ENCODE results near the gene WDR75.
"Not testable (repeated sequence)": the region's sequence is repeated elsewhere in the genome, so short reads cannot be mapped to it uniquely, and the experiment has no call there.

The WDR75 gene

DNA sequence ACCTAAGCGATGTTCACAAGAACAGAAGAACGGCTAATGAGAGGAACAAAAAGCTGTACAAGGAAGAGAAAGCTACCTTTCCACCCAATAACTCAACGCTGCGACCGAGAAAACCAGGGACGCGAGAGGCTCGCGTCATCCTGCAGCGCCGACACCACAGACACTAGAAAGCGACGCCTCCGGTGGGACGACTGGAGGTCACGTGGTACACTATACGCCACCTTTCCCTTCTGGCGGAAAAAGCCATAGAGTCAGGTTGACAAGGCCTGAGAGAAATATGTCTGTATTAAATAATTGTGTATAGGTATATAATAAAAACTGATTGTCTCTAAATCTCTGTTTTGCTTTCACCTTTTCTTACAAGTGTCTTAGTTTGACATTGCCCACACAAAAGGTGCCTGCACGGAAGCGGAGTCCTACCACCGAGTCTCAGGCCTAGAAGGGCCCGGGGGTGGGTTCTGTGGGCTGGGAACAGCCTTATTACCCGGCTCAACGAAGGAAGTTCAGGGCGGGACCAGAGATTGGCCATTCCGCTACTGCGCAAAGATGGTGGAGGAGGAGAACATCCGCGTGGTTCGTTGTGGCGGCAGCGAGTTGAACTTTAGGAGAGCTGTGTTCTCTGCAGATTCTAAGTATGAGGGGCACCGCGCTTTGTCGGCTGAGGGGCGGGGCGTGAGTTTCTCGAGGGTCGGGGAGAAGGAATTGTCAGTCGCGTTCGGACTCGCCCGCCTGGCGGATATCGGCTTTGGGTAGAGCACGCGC, at the start of gene WDR75:
TSS of gene WDR75 (plus strand) at position 528 of the 762 bp plus-strand sequence. CDS start at position 547, 19 bp downstream.
- peak; percentile 88 for DNase-seq (ENCODE audit: low read depth)

DNA sequence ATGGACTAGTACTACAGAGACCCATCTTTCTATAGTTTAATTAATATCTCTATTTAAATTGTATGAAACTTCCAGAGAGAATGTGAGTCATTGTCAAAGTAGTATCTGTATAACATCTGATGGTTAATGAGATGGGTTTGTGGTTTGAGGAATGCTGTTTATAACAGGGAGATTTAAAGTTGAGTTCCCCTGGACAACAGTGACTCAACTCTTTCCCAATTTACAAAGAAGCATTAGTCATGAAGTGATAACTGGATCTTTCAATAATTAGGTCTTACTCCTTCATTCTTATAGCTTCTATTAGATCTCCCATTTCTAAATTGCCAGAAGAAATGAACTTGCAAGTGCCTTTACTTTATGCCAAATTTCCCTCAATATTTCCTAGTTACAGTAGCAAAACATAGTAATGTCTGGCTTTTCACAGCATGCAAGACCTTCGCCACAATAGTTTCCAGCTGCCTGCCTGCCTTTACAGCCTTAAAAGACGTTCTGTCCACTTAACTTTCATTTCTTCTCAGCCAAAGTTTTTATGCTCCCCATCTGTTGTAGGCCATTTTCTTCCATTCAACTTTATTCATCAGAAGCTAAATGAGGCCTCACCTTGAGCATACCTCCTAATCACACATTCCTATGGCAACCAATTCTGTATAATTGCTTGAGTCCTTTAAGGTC, 47.7 kb upstream of the WDR75 start:
- no peak for DNase-seq (ENCODE audit: low read depth)

DNA sequence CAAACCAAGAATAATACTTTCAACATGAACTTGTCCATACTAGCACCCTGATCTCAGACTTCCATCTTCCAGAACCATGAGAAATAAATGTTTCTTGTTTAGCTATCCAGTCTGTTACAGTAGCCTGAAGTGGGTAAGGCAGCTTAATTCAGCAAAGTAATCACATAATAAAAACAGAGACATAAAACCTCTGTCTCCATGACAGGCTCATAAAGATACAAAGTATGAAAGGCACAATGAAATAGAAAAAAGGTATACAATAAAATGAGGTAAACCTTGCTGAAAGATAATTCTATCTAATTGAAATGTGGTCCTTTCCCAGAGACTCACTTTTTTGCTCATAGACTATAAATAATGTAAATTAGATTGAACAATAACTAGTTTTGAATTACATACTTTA, 46.7 kb upstream of the WDR75 start:
- no peak for DNase-seq (ENCODE audit: low read depth)

DNA sequence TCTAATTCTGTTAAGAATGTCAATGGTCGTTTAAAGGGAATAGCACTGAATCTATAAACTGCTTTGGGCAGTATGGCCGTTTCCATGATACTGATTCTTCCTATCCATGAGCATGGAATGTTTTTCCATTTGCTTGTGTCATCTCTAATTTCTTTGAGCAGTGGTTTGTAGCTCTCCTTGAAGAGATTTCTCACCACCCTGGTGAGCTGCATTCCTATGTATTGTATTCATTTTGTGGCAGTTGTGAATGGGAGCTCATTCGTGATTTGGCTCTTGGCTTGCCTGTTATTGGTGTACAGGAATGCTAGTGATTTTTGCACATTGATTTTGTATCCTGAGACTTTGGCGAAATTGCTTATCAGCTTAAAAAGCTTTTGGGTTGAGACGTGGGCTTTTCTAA, 38.3 kb upstream of the WDR75 start:
- no peak for DNase-seq (ENCODE audit: low read depth)

DNA sequence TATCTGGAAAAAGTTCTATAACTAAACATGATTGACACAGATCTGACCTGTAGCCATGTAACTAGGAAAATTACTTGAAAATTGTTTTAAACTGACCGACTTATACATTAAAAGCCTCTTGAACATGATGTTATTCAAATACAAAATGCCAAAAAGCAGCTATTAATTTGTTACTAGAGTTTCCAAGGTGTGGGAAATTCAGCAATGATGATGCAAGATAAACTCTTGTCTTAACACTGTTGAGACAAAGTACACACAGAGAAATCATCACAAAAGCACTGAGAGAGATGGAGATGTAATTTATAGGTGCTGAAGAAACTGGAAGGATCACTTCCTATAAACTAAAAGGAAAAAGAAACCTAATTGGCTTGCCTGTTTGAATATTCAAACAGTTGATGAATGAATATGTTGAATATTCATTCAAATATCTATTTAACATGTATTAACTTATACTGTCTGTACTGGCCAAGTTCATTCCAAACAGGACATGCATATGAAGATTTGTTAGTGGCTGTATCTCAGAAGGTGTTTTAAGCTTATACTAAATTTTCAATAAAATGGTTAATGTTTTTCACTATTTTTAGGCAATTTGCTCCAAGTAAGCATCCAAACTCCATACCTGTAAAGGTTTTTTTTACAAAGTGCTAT, 34.6 kb upstream of the WDR75 start:
- no peak for DNase-seq (ENCODE audit: low read depth)

DNA sequence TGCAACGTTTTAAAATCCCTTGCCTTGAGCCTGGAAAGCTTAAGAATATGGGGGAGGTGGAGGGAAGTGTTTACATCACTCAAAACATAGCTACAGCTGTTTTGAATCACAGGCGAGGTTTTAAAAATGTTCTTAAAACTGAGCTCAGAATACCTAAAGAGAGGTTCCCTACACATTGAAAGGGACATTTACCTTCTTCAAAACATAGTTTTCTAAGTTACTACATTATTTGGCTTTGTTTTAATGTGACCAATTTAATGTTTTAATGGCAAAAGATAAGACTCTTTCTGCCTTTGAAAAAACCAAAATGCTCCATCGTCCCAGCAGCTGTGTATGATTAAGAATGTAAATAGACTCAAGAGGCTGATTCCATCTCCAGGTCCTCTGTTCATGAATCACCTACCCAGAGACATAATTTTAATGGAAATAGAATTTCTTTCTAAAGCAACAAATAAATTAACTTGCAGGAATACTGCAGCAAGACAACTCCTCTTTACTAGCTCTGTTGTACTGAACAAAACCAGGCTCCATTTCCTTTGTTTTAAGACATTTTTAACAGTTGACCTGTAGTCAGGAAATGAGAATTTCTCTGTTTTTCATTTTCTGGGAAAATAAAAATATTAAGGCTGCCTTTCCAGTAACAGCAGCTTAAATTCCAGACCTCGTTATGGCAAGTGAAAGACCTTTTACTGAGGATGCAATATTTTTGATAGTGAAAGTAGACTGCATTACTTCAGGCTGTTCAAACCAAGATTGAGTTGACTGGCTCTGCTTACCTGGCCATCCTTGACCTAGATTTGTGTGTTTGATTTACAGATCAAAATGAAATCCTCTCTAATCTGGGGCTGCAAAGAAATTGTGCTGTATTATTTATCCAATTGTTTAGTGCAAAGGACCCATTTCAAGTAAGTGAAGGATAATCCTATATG, 33.7 kb upstream of the WDR75 start:
- no peak for DNase-seq (ENCODE audit: low read depth)

DNA sequence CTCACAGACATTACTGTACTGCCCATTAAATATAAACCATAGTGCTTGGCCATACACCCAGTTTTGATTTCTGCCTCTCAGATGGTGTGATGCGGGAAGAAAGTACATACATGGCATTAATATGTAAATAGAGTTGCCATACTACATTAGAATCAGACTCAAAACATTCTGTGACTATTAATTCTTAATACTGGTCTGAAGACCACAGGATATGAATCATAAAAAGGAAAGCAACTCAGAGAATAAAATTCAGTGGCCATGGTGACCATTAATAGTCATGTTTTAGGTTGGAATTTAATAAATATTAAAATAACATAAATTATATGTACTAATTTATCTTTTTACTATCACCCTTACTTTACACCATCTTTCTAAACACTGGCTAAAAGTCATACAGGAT, 33.0 kb upstream of the WDR75 start:
- DNase-seq (ENCODE audit: low read depth): no peak

DNA sequence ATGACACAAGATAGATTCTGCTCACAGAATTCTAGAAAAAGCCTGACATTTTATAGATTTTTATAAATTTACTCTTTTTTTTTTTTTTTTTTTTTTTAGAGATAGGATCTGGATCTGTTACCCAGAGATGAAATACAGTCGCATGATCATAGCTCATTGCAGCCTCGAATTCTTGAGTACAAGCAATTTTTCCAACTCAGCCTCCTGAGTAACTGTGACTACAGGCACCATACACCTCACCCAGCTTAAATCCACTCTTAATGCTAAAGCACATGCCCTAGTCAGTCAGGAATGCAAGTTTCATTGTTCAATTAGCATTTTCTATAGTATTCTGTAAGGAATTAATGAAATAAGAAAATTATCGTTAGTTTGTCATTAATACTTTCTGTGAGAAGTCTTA, 32.1 kb upstream of the WDR75 start:
- DNase-seq (ENCODE audit: low read depth): no peak

DNA sequence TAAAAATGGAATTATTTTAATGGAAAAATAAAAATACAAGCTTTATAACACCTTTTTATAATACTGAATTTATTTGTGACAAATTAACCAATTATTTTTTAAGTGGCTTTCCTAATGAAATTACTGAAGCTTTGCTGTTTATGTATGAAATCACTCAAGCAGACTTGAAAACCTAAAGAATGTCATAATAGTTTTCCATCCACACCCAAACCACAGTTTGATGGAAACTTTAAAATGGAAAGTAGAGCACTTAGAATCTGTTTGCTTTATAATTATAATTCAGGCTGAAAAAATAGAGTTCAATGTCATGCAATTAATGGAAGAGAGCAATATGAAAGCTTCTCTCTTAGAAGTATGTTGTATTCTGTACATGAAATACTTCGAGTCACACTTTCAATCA, 31.6 kb upstream of the WDR75 start:
- no peak for DNase-seq (ENCODE audit: low read depth)

DNA sequence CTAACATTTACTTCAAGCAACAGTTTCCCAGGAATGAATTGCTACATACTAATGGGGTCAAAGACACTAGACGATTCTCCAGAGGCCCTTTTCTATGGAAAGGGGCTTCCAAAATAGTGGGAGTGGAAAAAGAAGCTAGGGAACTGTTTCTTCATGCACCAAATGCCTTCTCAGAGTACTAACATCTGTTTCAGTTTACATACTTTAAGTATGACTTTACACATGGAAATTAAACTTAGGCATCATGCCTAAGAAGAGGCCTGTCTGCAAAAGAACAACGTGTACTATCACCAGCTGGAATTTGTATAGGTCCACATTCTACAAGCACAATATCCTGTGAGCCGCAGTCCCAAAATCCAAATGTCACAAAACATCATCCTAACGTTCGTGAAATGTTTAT, 29.4 kb upstream of the WDR75 start:
- DNase-seq (ENCODE audit: low read depth): no peak

DNA sequence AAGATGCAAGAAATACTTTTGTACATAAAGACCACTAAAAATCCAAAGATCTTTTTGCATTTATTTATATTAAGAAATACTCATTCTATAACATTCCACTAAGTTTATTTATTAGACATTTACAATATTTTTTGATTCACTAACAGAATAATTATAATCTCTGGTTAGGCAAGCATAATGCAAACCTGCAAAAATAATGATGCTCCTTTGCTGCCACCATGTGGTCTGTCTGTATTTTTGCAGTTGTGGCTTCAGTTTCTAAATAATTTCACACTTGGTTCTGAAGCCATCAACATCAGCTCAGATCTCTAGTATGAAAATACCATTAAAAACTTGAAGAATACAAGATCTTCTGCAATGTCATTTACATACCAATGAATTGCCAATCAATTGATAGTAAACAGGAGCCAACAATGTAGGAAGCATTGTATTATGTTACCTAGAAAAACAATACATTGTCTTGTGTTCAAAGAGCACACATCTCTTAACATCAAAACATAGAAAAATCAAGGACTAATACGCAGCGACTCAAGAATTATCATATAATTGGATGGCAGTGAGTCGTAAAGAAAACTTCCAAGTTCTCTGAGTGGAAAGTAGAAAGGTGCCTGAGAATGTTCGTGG, 28.8 kb upstream of the WDR75 start:
- DNase-seq (ENCODE audit: low read depth): peak; percentile 24

DNA sequence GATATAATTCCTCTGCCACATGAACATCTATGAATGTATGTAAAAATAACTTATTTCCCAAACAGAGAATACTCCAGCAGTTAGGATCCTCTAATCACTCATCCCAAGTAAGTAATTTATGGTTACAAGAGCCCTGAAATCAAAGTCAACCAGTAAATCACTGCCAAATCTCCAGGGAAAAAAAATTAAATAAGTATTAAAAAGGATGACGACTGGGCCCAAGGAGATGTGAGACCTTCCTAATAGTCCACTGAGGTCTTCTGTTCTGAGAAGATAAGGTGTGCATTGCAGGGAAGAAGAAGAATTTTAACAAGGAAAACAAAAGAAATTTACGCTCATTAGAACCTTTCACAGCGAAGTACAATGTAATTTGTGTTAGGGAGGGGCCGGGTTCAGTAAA, 28.0 kb upstream of the WDR75 start:
- no peak for DNase-seq (ENCODE audit: low read depth)

DNA sequence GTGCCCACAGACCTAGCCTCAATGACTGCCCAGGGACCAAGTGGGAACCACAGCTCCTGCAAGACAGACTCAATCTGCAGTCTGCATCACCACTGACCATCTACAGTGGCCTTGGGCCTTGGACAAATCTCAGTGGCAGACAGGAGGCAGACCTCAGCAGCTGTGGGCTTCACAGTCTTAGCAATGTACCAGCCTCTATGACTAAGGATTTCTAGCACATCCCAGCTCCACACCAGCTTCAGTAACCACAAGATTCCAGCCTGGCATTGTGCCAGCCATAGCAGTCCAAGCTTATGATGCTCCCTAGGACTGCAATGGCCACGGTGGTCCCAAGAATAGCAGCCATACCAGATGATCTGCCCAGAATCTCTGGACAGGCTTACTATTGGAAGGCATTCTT, 19.6 kb upstream of the WDR75 start:
- no peak for DNase-seq (ENCODE audit: low read depth)

DNA sequence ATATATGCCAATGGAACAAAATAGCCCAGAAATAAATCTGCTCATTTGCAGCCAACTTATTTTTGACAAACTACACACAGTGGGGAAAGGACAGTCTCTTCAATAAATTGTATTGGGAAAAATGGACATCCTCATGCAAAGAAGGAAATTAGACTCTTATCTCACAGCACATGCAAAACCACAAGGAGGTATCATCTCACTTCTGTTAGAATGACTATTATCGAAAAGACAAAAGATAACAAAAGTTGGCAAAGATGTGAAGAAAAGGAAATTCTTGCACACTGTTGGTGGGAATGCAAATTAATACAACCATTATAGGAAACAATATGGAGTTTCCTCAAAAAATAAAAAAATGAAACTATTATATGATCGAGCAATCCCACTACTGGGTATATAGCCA, 16.3 kb upstream of the WDR75 start:
- DNase-seq (ENCODE audit: low read depth): no peak

DNA sequence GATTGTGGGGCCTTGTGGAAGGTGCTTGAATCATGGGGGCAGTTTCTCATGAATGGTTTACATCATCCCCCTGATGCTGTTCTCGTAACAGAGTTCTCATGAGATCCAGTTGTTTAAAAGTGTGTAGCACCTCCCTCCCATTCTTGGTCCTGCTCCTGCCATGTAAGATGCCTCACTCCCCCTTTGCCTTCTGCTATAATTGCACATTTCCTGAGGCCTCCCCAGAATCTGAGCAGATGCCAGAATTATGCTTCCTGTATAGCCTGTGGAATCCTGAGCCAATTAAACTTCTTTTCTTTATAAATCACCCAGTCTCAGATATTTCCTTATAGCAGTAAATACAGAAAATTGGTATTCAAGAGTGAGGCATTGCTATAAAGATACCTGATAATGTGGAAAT, 15.6 kb upstream of the WDR75 start:
- DNase-seq (ENCODE audit: low read depth): no peak

DNA sequence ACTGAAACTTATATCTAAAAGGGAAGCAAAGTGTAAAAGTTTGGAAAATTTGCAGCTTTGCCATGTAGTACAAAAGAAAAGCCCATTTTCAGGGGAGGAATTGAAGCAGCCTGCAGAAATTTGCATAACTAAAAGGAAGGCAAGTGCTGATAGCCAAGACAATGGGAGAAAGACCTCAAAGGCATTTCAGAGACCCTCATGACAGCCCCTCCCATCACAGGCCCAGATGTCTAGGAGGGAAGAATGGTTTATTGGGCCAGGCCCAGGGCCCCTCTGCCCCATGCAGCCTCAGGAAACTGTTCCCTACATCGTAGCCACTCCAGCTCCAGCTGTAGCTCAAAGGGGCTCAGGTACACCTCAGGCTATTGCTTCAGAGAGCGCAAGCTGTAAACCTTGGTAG, 14.4 kb upstream of the WDR75 start:
- no peak for DNase-seq (ENCODE audit: low read depth)

DNA sequence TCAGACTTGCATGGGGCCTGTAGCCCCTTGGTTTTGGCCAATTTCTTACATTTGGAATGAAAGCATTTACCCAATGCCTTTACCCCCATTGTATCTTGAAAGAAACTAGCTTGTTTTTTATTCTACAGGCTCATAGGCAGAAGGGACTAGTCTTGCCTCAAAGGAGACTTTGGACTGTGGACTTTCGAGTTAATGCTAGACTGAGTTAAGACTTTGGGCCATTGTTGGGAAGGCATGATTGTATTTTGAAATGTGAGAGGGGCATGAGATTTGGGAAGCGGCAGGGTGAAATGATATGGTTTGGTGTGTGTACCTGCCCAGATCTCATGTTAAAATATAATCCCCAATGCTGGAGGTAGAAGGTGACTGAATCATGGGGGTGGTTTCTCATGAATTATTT, 13.4 kb upstream of the WDR75 start:
- DNase-seq (ENCODE audit: low read depth): no peak

DNA sequence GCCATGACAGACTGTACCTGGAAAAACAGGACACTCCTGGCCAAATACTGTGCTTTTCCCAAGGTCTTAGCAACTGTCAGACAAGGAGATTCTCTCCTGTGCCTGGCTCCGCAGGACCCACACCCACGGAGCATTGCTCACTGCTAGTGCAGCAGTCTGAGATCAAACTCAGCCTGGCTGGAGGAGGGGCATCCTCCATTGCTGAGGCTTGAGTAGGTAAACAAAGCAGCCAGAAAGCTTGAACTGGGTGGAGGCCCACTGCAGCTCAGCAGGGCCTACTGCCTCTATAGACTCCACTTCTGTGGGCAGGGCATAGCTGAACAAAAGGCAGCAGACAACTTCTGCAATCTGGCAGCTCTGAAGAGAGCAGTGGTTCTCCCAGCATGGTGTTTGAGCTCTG, 10.8 kb upstream of the WDR75 start:
- not testable (repeated sequence) for DNase-seq (ENCODE audit: low read depth)

DNA sequence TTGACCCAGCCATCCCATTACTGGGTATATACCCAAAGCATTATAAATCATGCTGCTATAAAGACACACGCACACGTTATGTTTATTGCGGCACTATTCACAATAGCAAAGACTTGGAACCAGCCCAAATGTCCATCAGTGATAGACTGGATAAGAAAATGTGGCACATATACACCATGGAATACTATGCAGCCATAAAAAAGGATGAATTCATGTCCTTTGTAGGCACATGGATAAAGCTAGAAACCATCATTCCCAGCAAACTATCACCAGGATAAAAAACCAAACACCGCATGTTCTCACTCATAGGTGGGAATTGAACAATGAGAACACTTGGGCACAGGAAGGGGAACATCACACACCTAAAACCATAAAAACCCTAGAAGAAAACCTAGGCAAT, 5.5 kb upstream of the WDR75 start:
- DNase-seq (ENCODE audit: low read depth): not testable (repeated sequence)

DNA sequence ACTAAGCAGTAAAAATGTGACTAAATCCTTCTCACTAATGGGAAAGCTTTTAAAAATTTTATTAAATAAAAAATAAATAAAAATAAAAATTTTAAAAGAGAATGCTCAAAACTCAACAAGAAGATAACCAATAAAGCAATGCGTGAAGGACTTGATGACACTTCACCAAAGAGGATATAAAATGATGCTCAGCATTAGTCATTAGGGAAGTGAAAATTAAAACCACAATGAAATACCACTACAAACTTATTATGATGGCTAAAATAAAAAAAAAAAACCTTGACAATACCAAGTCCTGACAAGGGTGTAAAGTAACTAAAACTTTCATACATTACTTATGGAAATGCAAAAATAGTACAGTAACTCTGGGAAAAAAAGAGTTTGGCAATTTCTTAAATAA, 3.3 kb upstream of the WDR75 start:
- no peak for DNase-seq (ENCODE audit: low read depth)

DNA sequence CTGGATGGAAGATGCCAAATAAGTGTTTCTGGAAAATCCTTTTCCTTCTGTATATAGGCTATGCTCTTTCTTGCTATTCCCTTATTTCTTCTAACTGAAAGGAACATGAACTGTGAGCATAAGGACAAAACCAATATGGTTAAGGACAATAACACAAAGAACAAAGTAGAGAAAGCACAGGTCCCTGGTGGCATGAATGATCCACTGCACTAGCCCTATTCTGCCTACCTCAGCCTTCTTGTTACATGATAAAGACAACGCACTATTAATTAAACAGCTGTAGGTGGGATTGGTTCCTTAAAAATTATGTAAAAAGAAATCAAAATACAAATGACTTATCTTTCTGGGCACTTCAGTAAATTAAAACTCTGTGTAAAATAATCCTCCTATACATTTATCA, 1.9 kb upstream of the WDR75 start:
- no peak for DNase-seq (ENCODE audit: low read depth)

DNA sequence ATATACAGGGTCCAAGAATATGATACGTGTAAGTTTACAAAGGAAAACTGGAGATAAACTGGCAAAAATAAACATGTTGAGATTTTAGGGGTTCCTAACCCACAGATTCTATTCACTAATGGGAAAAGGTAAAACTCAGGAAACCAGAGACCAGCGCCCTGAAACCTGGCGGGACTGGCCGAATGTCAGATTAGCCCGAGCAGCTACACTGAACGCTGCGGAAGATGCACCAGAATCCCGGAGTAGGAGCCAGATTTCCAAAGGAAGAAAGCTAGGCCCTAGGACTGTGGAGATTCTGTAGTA, 679 bp upstream of the WDR75 start:
- no peak for DNase-seq (ENCODE audit: low read depth)

Data from stimulated activated CD4-positive, alpha-beta T cell treated with anti-CD3 and anti-CD28 coated beads, Interleukin-2, amount 100 ng/mL, for 4 hours (primary cell).